Panc1 (cell line): ENCODE results near the gene PARD6B.

Experiments used
- SIN3A ChIP-seq: IDR thresholded peaks from 2 replicates; pipeline ENCODE4 v1.6.1; 2012; ENCODE audit warnings: low read depth, mild to moderate bottlenecking, low read length, moderate library complexity, borderline replicate concordance; ENCODE audit not compliant: insufficient read depth
- TF ChIP-seq, protein P1 (sequence below): fragments of 450-650 bp; IDR thresholded peaks from 2 replicates; pipeline ENCODE4 v1.5.1; 2017; ENCODE audit warnings: mild to moderate bottlenecking
- TF ChIP-seq, protein P2 (sequence below), 2 experiments: IDR thresholded peaks; 2 replicates each; pipeline ENCODE4 v1.6.1; 2011 to 2012; ENCODE audit warnings: low read depth in 2 of 2, control low read depth in 1 of 2, low read length in 1 of 2, mild to moderate bottlenecking in 1 of 2, moderate library complexity in 1 of 2; ENCODE audit not compliant: insufficient read depth in 1 of 2

DNA sequence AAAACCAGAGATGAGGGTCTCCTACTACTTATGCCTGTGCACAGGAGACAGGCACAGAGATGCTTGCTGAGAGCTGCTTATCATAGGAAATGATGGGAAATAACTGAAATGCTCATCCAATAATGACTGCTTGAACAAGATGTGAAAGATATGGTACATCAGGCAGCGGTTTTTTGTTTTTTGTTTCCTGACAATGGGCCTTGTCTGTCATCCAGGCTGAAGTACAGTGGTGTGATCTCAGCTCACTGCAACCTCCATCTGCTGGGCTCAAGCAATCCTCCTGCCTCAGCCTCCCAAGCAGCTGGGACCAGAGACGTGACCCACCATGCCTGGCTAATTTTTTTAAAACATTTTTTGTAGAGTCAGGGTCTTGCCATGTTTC, 38.8 kb upstream of the PARD6B start:
- TF ChIP-seq, protein P1, sequence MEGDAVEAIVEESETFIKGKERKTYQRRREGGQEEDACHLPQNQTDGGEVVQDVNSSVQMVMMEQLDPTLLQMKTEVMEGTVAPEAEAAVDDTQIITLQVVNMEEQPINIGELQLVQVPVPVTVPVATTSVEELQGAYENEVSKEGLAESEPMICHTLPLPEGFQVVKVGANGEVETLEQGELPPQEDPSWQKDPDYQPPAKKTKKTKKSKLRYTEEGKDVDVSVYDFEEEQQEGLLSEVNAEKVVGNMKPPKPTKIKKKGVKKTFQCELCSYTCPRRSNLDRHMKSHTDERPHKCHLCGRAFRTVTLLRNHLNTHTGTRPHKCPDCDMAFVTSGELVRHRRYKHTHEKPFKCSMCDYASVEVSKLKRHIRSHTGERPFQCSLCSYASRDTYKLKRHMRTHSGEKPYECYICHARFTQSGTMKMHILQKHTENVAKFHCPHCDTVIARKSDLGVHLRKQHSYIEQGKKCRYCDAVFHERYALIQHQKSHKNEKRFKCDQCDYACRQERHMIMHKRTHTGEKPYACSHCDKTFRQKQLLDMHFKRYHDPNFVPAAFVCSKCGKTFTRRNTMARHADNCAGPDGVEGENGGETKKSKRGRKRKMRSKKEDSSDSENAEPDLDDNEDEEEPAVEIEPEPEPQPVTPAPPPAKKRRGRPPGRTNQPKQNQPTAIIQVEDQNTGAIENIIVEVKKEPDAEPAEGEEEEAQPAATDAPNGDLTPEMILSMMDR = no peak
- TF ChIP-seq, protein P2, sequence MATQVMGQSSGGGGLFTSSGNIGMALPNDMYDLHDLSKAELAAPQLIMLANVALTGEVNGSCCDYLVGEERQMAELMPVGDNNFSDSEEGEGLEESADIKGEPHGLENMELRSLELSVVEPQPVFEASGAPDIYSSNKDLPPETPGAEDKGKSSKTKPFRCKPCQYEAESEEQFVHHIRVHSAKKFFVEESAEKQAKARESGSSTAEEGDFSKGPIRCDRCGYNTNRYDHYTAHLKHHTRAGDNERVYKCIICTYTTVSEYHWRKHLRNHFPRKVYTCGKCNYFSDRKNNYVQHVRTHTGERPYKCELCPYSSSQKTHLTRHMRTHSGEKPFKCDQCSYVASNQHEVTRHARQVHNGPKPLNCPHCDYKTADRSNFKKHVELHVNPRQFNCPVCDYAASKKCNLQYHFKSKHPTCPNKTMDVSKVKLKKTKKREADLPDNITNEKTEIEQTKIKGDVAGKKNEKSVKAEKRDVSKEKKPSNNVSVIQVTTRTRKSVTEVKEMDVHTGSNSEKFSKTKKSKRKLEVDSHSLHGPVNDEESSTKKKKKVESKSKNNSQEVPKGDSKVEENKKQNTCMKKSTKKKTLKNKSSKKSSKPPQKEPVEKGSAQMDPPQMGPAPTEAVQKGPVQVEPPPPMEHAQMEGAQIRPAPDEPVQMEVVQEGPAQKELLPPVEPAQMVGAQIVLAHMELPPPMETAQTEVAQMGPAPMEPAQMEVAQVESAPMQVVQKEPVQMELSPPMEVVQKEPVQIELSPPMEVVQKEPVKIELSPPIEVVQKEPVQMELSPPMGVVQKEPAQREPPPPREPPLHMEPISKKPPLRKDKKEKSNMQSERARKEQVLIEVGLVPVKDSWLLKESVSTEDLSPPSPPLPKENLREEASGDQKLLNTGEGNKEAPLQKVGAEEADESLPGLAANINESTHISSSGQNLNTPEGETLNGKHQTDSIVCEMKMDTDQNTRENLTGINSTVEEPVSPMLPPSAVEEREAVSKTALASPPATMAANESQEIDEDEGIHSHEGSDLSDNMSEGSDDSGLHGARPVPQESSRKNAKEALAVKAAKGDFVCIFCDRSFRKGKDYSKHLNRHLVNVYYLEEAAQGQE (IDR thresholded peaks at IDR 0.05; ENCODE audit: insufficient read depth in 1 of 2, low read depth in 2 of 2, low read length in 1 of 2) = no peak
- TF ChIP-seq SIN3A = no peak
